ENCODE results near the gene HMX3.

- TF ChIP-seq CTCF (IDR thresholded peaks at IDR 0.05) (no peak), ZFX (IDR thresholded peaks at IDR 0.05; ENCODE audit: borderline replicate concordance) (no peak)
These were observed 8.0 kb downstream of the HMX3 start for GRCh38 chr10:123143825-123144168.
